ENCODE results near the gene PRICKLE3.
"Not testable (repeated sequence)": the region's sequence is repeated elsewhere in the genome, so short reads cannot be mapped to it uniquely, and the experiment has no call there.

The PRICKLE3 gene

DNA sequence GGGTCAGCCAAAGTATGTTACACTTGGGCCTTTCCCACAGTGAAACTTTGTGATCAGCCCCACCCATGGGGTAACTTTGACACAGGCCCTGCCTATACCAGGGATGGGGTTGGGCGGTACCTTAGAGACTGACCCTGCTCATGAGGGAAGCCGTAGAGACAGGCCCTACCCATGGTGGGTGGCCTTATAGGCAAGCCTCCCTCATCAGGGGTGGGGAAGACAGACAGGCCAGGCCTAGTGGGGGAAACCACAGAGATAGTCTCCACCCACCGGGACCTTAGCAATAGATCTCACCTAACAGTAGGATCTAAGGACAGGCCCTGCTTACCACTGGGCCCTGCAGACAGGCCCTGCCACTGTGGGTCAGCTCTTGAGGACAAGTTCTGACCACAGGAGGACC lies 7.6 kb downstream of the PRICKLE3 start:
- FAIRE-seq, result no peak

DNA sequence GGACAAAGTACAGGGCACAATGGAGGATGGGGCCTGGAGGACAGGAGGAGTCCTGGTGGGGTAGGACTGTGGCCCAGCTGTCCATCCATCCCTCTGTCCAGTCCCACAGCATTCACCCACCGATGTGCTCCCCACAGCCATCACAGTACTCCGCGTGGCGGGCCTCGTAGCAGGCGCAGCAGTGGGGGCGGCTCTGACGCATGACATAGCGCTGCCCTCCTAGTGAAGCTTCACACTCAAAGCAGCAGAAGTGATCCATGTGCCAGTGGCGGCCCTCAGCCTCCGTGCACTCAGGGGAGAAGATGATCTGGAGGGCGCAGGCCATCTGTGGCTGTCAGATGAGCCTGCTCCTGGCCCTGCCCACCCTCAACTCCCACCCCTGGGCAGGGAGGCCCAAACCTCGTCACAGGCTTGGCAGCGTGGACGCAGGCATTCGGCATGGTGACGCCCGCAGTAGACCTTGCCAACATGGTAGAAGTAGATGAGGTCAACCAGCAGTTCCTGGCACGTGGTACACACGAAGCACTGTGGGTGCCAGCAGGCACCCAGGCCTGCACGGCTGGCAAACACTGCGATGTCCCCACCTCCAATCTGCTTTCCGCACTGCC lies 8.2 kb downstream of the PRICKLE3 start:
- no peak for FAIRE-seq

GRCh38 chrX:49177338-49177833 lies 8.8 kb downstream of the PRICKLE3 start:
- no peak for FAIRE-seq

GRCh38 chrX:49176421-49177326 lies 9.5 kb downstream of the PRICKLE3 start:
- no peak for FAIRE-seq

GRCh38 chrX:49175435-49176274 lies 10.5 kb downstream of the PRICKLE3 start:
- no peak for FAIRE-seq

DNA sequence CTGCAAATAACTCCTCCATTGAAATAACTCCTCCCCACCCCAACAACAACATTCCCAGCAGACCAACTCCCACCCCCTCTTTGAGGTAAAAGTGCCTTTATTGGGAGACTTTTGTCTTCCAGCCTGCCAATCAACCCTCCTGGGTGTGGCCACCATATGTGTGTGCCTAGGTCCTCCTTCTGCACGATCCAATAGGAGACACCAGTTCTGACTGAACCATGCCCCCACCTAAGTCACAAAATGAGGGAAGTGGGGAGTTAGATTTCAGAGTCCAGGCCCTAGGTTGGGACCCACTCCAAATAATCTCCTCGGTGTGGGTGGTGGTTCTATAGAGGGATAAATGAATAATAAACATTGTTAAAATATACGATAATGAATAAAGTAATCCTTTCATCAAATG lies 11.4 kb downstream of the PRICKLE3 start:
- FAIRE-seq, result no peak

- FAIRE-seq, result not testable (repeated sequence)
Observed at GRCh38 chrX:49173544-49173943, 12.6 kb downstream of the PRICKLE3 start.

DNA sequence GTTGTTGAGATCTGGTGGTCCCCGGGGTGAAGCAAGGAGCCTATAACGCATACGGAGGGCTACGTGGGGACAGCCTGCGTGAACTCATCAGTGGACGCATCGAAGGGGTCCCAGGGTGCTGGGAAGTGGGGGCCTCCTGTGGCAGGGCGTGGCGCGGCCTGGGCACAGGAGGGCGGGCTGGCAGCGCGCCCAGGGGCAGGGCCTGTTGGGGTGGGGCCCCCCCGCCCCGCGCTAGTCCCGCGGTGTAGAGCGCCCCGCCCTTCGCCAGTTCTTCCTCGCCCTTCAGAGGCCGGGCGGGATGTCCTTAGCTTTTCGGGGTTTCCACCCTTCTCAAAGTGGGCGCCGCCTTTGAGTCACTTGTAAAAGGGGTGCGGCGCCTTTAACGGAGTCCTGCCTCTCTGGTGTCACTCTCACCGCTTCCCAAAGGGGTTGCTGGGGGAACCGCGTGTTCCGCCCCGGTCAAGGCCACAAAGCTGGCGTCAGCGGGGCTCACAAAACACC lies 13.8 kb downstream of the PRICKLE3 start:
- no peak for FAIRE-seq

- no peak for FAIRE-seq
Observed at GRCh38 chrX:49171752-49172279, 14.4 kb downstream of the PRICKLE3 start, which contains the start of gene PLP2. Gene PLP2 (plus strand): TSS chrX:49171898. CDS start chrX:49172001, 103 bp downstream.

DNA sequence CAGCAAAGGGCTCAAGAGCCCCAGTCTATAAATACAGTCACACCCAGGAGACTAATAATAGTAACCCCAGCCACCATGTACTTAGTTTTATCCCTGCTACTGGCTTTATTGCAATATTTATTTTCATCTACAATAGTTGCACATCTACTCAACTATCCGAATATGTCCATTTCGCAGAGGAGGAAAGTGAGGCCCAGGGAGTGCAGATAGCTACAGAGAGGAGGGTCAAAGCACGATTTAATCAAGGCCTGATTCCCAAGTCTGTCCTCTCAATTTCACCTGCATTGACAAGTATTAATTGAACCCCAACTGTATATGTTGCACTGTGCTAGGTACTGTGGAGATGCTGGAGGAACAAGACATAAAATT lies 18.4 kb downstream of the PRICKLE3 start:
- no peak for FAIRE-seq

DNA sequence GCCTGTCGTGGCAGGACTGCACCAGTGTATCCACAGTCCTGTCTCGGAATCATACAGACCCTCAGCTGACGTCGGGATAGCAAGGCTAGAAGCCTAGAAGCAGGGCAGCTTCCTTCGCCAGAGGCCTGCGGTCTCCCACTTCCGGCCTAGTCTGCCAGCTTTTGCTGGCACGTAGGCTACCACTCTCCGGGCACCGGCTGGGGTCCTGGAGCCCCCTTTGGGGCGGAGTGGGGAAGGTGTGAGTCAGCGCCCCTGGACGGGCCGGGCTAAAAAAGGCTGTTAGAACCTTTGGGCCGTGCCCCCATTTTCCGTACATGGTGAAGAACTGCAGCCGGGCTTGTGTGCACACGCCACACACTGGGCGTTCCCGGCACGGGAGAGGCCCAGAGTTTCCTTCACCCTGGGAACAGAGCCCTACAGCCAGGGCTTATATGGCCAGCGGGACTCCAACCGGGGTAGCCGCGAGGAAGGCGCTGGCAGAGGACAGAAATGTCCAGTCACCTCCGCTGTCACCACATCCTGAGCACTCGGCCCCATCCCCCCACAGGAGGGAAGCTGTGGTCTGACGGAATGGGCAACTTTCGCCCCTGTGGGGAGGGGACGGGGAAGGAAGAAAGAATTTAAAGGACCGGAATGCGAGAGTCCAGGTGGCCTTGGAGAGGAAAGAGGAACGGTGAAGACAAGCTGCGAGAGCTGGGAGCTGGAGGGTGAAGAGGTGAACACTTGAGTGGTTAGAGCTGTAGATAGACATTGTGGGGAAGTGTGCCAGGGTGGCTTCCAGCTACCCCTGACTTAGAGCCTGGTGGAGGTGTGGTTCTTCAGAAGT lies 19.0 kb downstream of the PRICKLE3 start:
- no peak for FAIRE-seq

DNA sequence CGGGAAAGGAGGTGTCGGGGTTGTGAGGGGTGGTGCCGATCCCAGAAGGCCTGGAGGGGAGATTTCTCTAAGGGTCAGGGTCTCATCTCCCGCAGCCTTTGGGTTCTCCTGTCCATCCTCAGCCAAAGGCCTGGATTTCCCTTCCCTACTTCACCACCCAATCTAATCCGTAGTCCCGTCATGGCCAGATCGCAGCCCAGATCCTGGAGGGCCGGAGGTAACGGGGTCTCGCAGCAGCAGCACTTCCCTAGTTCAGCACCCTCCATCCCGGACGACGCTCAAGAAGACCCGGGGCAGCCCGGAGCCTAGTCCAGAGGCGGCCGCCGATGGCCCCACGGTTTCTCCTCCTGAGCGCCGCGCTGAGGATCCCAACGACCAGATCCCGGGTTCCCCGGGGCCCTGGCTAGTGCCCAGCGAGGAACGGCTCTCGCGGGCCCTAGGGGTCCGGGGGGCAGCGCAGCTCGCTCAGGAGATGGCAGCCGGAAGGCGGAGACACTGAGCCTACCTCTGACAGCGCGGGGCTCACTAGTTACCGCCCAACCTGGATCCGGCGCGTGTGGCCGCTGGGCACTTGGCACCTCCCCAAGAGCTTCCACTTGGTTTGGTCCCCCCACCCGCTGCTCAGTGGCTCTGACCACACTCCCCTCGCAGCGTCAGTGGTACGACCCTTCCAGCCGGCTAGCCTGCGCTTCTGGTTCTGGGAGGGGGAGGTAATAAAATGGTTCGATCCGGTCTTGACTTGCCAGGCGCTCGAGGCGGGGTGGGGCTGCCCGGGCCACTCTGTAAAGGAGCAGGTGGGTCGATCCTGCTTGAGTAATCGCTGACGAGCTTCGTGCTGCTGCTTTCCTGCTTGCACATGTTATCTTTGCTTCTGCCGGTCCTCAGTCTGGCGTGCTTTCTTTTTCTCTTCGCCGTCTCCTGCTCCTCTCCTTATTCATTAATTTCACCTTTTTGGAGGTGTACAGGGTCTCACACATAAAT lies 20.0 kb downstream of the PRICKLE3 start:
- FAIRE-seq, result no peak

- FAIRE-seq, result no peak
Observed at GRCh38 chrX:49164589-49165360, 21.4 kb downstream of the PRICKLE3 start.

GRCh38 chrX:49163555-49164419 lies 22.4 kb downstream of the PRICKLE3 start:
- FAIRE-seq, result no peak

GRCh38 chrX:49162620-49163019 lies 23.6 kb downstream of the PRICKLE3 start, which contains the start of gene MAGIX:
Gene MAGIX (plus strand): TSS chrX:49162758. CDS start chrX:49162890, 132 bp downstream.
- FAIRE-seq, result no peak

DNA sequence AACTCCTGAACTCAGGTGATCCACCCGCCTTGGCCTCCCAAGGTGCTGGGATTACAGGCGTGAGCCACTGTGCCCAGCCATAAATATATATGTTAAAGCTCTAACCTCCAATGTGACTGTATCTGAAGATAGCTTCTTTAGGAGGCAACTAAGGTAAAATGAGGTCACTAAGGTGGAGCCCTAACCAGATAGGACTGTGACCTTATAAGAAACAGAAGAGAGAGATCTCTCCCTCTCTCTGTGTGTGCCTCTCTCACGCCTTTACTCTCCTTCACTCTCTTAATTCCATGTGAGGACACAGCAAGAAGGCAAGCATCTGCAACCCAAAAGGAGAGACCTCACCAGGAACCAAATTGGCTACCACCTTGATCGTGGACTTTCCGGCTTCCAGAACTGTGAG lies 24.5 kb downstream of the PRICKLE3 start:
- no peak for FAIRE-seq

GRCh38 chrX:49160908-49161307 lies 25.3 kb downstream of the PRICKLE3 start:
- FAIRE-seq, result no peak

DNA sequence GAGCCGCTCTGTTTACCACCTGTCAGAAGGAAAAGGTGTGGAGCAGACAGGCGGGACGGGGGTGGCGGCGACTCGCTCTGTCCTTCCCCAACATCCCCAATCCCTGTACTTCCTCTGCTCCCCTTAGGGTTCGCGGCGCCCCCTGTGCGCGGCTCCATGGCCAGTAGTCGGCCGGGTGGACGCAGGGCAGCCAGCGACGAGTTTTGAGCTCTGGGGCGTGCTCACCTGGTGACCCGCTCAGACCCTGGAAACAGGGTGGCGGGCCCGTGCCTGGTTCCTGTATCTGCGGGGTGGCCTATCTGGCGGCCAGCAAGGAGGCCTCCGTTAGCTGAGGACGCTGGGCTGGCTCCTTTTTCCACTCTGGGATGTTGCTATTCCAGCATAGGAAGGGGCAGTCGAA lies 29.0 kb downstream of the PRICKLE3 start:
- FAIRE-seq, result no peak
